T-helper 17 cell (primary cell): ENCODE results near the gene RASGEF1C. TPM values are rescaled to one million over a fixed set of nuclear protein-coding genes. Genes with fewer than 3 reads are reported as not detected.

Experiments used
- ATAC-seq: fragments of 150-1000 bp; cut with Tn5 transposase; 2 replicates; pipeline ENCODE4 v1.10.0; 2021; ENCODE audit warnings: mild to moderate bottlenecking, moderate library complexity
- DNase-seq, 3 donors: peaks; one replicate each; pipeline versions ENCODE4 v3.0.0 to v3.0.0-alpha.2; 2020 to 2021
- H3K9me3 ChIP-seq: one replicate; pipeline ENCODE4 v1.7.0; 2013; ENCODE audit warnings: low read length, mild to moderate bottlenecking; ENCODE audit not compliant: control insufficient read depth, poor library complexity, severe bottlenecking
- H3K27ac Mint-ChIP-seq: one replicate; pipeline ENCODE4 v1.8.0; 2022; ENCODE audit warnings: mild to moderate bottlenecking, moderate library complexity, mixed read lengths
- H3K27me3 Mint-ChIP-seq: one replicate; pipeline ENCODE4 v1.8.0; 2022; ENCODE audit warnings: mixed read lengths
- H3K36me3 Mint-ChIP-seq: one replicate; pipeline ENCODE4 v1.8.0; 2022; ENCODE audit warnings: low read depth, mixed read lengths
- H3K4me1 Mint-ChIP-seq: one replicate; pipeline ENCODE4 v1.8.0; 2022; ENCODE audit warnings: mild to moderate bottlenecking, mixed read lengths
- H3K4me3 Mint-ChIP-seq: one replicate; pipeline ENCODE4 v1.8.0; 2022; ENCODE audit warnings: mild to moderate bottlenecking, moderate library complexity, mixed read lengths
- total RNA-seq, 4 donors: library from RNA in 2 of 4; stranded (reverse) in 2 of 4; gene quantifications; one replicate each; pipeline ENCODE4 v1.2.3 and lab custom pipeline; 2022 to 2026

Gene RASGEF1C
- total RNA-seq, 2 donors from 2014 or later: not detected

DNA sequence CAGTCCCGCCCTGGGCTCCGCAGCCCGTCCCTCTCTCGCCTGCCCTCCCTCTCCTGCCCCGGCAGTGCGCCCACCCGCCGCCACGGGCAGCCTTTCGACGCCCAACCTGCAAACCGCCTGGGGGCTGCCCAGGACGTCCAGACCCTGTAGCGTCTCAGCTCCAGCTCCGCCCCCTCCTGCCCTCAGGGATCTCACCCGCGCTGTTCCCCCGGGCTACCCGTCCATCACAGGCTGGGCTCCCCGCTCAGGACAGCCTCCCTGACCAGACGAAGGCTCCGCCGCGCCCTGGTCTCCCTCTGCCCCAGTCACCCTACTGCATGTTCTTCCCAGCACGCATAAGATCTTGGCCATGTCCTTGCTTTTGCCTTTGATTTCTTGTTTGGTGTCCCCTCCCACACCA lies 1.4 kb downstream of the RASGEF1C start:
- no peak for ATAC-seq
- no peak for DNase-seq
- no peaks in the 10 kb centered on the region for H3K9me3 ChIP-seq
- Mint-ChIP-seq H3K27ac (no peak overlapping the region), H3K27me3 (peaks cover 80% of the 10 kb centered on the region), H3K4me1 (peaks cover 8% of the 10 kb centered on the region), H3K36me3 (peaks cover 9% of the 10 kb centered on the region), H3K4me3 (no peak overlapping the region)

DNA sequence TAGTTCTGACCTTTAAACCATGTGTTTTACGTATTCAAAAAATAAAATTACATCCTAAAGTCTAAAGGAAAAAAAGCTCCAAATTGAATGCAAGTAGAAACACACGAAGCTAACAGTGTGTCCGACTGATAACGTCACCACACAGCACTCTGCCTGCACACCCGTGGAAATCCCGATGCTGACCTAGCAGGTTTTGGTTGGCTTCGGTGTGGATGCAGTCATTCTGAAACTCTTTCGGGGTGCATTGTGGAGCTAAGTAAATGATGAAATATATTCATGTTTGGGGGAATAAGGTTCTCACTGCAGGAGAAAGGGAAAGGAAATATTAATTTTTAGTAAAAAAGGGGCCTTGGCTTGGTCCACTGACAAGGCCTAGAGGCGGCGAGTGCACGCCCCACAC lies 2.0 kb downstream of the RASGEF1C start:
- DNase-seq: no peak
- Mint-ChIP-seq H3K4me1 (peaks cover 7% of the 10 kb centered on the region), H3K27me3 (peaks cover 75% of the 10 kb centered on the region), H3K27ac (no peak overlapping the region), H3K4me3 (no peak overlapping the region), H3K36me3 (peaks cover 7% of the 10 kb centered on the region)
- ATAC-seq: no peak
- no peaks in the 10 kb centered on the region for H3K9me3 ChIP-seq

DNA sequence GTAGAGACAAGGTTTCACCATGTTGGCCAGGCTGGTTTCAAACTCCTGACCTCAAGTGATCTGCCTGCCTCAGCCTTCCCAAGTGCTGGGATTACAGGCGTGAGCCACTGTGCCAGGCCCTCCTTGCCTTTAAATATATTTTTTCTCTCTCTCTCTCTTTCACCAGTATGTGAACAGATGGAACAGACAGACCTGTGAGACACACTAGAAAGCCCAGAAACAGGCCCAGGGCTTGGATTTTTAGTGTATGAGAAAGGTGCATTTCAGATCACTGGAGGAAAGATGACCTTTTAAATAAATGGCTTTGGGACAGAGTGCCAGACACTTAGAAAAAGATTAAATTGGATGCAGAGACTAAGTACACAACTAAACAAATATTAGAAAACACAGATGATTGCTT lies 3.1 kb downstream of the RASGEF1C start:
- H3K27ac Mint-ChIP-seq: no peak overlapping the region
- no peak for ATAC-seq
- H3K4me3 Mint-ChIP-seq: no peak overlapping the region
- H3K27me3 Mint-ChIP-seq: peaks cover 72% of the 10 kb centered on the region
- no peak for DNase-seq
- peaks cover 5% of the 10 kb centered on the region for H3K36me3 Mint-ChIP-seq
- H3K4me1 Mint-ChIP-seq: peaks cover 6% of the 10 kb centered on the region
- no peaks in the 10 kb centered on the region for H3K9me3 ChIP-seq

DNA sequence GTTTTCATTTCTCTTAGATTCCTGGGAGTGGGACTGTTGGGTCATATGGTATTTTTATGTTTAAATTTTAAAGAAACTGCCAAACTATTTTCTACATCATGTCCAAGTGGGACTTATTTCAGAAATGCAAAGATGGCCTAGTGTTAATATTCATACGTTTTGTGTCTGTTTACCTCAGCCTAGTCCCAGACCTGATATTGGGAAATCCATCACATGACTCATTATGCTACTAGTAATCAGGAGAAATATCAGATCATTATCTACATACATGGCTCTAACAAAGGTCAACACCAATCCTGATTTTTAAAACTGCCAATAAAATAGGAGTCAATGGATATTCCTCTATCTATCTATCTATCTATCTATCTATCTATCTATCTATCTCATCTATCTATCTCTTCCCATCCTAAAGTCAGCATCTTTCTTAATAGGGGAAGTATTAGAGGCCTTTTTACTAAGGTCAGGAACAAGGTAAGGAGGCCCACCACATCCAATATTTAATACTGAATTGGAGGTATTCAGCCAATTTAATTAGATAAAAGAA lies 4.7 kb downstream of the RASGEF1C start:
- peaks cover 6% of the 10 kb centered on the region for H3K4me1 Mint-ChIP-seq
- DNase-seq (no peak), ATAC-seq (no peak)
- H3K27me3 Mint-ChIP-seq: peaks cover 63% of the 10 kb centered on the region
- H3K9me3 ChIP-seq: no peaks in the 10 kb centered on the region
- H3K4me3 Mint-ChIP-seq: no peak overlapping the region
- H3K36me3 Mint-ChIP-seq: peaks cover 5% of the 10 kb centered on the region
- H3K27ac Mint-ChIP-seq: no peak overlapping the region

DNA sequence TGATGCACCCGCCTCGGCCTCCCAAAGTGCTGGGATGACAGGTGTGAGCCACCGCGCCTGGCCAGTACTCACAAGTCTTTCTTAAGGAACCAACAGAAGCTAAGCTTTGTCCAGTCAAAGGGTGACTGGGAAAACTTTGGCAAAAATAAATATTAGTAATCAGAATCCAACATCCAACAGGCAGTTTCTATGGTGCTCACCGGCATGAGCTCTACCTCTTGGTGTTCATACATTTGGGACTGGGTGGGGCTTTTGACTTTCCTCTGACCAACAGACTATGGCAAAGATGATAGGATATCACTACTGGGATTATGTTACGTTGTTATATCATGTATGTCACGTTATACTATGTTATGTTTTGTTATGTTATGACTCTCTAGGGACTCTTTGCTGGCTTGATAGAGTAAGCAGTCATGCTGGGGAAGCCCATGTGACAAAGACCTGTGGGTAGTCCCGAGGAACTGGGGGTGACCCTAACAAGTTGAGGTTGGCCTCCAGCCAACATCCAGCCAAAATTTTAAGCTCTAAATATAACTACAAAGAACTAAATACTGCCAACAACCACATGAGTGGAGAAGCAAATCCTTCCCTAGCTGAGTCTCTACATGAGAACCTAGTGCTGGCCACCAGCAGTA lies 6.0 kb downstream of the RASGEF1C start:
- peaks cover 63% of the 10 kb centered on the region for H3K27me3 Mint-ChIP-seq
- ATAC-seq (no peak), DNase-seq (no peak)
- peaks cover under 1% of the 10 kb centered on the region for H3K4me1 Mint-ChIP-seq
- H3K4me3 Mint-ChIP-seq: no peak overlapping the region
- H3K36me3 Mint-ChIP-seq: peaks cover 3% of the 10 kb centered on the region
- no peak overlapping the region for H3K27ac Mint-ChIP-seq
- H3K9me3 ChIP-seq: no peaks in the 10 kb centered on the region

DNA sequence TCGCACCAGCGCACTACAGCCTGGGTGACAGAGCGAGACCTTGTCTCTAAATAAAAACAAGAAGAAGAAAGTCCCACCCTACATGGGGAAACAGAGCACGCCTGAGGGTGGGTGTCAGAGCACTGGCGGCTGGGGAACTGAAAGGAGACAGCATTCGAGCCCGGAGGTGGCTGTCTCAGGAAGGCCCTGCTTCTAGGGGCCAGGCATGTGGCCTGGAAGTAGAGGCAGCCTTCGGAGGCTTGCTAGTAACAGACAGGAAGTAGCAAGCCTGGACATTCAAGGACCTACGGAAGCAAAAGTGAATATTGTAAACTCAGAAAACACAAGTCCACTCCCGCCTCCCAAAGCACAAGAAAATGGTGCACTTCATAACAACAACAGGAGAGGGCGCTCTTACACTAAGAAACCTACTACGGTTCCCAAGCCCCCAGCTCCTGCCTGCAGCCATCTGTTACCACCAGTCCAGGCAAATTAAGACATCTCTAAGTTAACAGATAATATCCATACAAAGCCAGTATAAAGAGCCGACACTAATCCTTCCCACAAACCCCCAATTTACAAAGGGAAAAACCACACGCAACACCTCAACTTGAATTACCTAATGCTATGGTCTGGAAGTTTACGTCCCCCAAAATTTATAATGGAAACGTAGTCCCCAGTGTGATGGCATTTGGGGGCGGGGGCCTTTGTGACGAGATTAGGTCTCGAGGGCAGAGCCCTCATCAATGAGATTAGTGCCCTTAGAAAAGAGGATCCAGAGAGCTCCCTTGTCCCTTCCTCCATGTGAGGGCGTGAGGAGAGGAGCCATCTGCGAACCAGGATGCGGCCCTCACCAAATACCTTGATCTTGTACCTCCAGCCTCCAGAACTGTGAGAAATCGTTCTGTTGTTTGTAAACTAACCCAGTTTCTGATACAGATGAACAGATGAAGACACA lies 7.7 kb downstream of the RASGEF1C start:
- Mint-ChIP-seq H3K4me1 (peaks cover 2% of the 10 kb centered on the region), H3K27me3 (peaks cover 55% of the 10 kb centered on the region), H3K4me3 (no peak overlapping the region), H3K36me3 (no peaks in the 10 kb centered on the region), H3K27ac (no peak overlapping the region)
- DNase-seq: no peak
- H3K9me3 ChIP-seq: no peaks in the 10 kb centered on the region
- ATAC-seq: no peak

DNA sequence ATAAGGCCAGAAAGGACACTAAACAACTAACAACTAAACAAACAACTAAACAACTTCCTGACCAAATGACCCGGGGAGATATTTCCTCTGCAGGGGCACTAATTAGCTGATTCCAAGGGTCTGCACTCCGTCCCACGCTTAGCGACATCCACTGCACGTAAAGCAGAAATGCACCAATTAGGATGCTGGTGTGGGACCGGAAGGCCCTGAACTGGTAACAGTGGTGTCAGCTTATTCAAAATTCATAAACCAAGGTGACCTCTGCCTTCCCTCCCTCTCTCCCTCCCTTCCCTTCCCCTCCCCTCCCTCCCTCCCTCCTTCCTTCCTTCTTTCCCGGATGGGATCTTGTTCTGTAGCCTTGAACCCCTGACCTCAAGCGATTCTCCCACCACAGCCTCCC lies 9.6 kb downstream of the RASGEF1C start:
- no peak for DNase-seq
- H3K27ac Mint-ChIP-seq: no peak overlapping the region
- H3K9me3 ChIP-seq: no peaks in the 10 kb centered on the region
- peaks cover 2% of the 10 kb centered on the region for H3K4me1 Mint-ChIP-seq
- no peaks in the 10 kb centered on the region for H3K36me3 Mint-ChIP-seq
- no peak for ATAC-seq
- H3K4me3 Mint-ChIP-seq: no peak overlapping the region
- peaks cover 48% of the 10 kb centered on the region for H3K27me3 Mint-ChIP-seq

DNA sequence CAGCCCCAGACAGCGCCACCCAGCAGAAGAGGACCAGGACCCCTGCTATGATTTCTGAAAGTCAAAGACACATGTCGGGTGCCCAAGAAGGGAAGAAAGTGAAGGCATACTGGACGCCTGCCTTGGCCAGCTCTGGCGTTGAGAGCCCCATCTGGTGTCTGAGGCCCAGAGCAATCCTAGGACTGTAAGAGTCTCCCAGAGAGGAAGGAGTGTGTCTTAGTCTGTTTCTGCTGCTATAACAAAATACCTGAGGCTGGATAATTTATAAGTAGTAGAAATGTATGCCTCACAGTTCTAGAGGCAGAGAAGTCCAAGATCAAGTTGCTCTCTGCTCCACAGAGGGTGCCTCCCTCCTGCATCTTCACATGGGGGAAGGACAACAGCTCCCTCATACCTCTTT lies 10.8 kb downstream of the RASGEF1C start:
- Mint-ChIP-seq H3K4me1 (peaks cover 2% of the 10 kb centered on the region), H3K27me3 (peaks cover 37% of the 10 kb centered on the region), H3K27ac (no peak overlapping the region), H3K4me3 (no peak overlapping the region), H3K36me3 (no peaks in the 10 kb centered on the region)
- DNase-seq (no peak), ATAC-seq (no peak)
- H3K9me3 ChIP-seq: no peaks in the 10 kb centered on the region

DNA sequence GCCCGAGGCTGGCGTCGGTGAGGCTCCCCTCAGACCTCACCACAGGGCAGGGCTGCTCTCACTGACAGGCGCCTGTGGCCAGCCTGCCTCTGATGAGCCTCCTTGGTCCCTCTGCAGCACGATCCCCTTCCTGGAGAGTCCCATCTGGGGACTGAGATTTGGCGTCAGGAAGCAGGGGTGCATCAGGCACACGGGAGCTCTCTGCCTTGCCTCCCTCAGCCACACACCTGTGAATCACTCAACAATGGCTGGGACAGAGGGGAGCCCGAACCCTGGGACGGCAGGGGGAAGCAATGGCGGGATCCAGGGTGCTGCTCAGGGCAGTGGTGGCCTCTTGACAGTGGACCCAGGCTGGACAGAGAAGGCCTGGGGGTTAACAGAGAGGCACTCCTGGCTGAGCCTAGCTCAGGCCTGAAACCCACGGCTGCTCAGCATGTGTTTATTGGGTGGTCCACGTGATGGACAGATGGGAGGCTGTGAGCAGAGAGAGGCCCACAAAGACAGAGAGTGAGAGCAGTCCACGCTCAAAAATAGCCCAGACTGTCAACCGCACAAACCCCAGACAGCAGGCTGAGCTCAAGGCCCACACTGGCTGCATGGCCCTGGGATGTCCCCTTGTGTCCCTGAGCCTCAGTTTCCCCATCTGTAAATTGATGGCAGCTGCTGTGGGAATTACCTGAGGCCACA lies 11.9 kb downstream of the RASGEF1C start:
- Mint-ChIP-seq H3K27me3 (peaks cover 31% of the 10 kb centered on the region), H3K36me3 (no peaks in the 10 kb centered on the region), H3K4me1 (peaks cover 2% of the 10 kb centered on the region), H3K4me3 (no peak overlapping the region), H3K27ac (no peak overlapping the region)
- ATAC-seq (no peak), DNase-seq (no peak)
- no peaks in the 10 kb centered on the region for H3K9me3 ChIP-seq

DNA sequence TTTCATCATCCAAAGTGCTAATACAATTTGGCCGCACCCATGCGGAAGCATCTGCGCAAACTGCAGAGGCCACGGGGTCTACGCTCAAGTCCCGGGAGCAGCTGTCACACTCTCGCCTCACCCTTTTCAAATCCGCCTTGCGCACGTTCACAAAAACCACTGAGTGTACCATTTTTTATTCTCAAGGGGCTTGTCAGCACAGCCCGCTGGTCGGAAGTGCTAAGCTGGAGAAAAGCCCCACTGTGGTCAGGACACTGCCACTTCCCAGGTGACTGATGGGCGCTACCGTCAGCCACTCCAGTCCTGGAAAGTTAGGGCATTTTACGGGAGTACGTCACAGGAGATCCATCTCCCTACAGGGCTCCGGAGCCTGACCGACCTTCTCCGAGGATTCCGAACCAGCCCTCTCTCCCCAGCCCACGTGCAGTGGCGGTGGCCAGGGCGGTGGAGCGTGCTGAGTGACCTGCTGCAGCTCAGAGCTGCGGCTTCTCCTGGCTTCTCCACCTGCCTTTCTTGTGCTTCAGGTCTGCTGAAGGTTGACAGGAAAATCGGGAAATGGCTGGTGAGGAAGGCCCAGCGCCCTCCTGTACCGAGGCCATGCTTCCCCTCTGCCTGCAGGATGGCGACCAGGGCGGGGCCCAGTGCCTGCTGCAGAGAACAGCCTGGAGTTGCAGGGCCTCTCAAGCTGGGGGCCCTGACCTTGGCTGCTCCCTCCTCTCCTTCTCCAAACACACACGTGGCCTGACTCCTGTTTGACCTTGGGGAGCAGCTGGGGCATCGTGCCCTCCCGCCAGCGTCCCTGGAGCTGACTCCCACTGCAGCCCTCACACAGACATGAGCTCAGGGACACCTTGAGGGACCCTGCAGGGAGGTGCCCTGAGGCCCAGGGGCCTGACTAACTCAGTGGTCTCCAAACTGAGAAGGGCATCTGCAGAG lies 14.3 kb downstream of the RASGEF1C start:
- no peak for DNase-seq
- ATAC-seq: no peak
- Mint-ChIP-seq H3K36me3 (no peaks in the 10 kb centered on the region), H3K27me3 (peaks cover 20% of the 10 kb centered on the region), H3K4me3 (no peak overlapping the region), H3K4me1 (peaks cover 2% of the 10 kb centered on the region), H3K27ac (no peak overlapping the region)
- no peaks in the 10 kb centered on the region for H3K9me3 ChIP-seq

DNA sequence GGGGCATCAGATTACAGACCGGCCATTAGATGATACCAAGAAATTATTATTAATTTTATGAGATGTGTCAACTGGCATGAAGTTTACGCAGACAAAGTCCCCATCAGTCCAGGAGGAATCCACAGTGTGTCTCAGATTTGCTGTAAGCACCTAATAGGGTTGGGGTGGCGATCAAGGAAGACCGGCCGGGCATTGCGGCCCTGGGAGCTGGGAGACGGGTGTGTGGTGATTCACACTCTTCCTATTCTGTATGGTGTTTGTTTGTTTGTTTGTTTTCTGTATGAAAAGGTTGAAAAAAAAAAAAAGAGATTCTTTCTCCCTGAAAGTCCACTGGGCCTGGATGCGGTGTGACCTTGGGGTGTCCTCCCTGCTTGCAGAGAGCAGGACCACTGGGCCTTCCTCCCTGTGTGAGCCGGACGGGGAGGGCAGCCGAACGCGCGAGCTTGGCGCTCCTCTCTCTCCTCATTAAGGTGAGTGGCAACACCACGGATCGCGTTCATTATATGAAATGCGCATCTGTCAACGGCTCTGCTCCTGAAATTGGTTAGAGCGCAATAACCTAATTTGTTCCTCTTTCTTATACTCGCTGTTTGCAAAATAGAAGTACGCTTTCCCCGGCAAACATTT lies 15.1 kb downstream of the RASGEF1C start:
- no peak overlapping the region for H3K4me3 Mint-ChIP-seq

DNA sequence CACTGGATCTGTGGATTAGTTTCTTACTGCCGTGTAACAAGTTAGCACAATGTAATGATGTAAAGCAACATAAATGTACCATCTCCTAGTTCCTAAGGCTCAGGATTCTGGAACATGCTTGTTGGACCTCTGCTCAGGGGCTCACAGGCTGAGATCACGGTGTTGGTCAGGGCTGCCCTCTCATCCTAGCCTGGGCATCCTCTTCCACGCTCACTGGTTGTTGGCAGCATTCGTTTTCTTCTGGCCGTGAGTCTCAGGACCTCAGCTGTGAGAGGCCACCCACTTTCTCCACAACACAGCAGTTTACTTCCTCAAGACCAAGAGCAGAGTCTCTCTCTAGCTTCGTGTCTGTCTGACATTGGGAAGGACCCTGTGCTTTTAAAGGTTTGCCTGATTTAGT lies 17.3 kb downstream of the RASGEF1C start:
- H3K4me1 Mint-ChIP-seq: peaks cover 2% of the 10 kb centered on the region
- no peak overlapping the region for H3K27ac Mint-ChIP-seq
- peaks cover 8% of the 10 kb centered on the region for H3K27me3 Mint-ChIP-seq

More for the DNA sequence above, 15.1 kb downstream of the RASGEF1C start:
- DNase-seq (no peak), ATAC-seq (no peak)
- H3K9me3 ChIP-seq: no peaks in the 10 kb centered on the region
- Mint-ChIP-seq H3K36me3 (no peaks in the 10 kb centered on the region), H3K27ac (no peak overlapping the region), H3K27me3 (peaks cover 19% of the 10 kb centered on the region), H3K4me1 (peaks cover 2% of the 10 kb centered on the region)

More for the DNA sequence above, 17.3 kb downstream of the RASGEF1C start:
- no peaks in the 10 kb centered on the region for H3K36me3 Mint-ChIP-seq
- DNase-seq (no peak), ATAC-seq (no peak)
- no peak overlapping the region for H3K4me3 Mint-ChIP-seq
- no peaks in the 10 kb centered on the region for H3K9me3 ChIP-seq
